22Rv1 (cell line): Measurements from ENCODE around the gene NUFIP1.

Source experiments
- H3K27ac ChIP-seq: fragments of 450-650 bp; 2 replicates; pipeline ENCODE4 v1.5.1; 2017
- ZFX ChIP-seq: fragments of 450-650 bp; IDR thresholded peaks from 2 replicates; pipeline ENCODE4 v1.6.1; 2017; ENCODE audit warnings: antibody characterized with exemption, borderline replicate concordance
- TF ChIP-seq, protein P1 (sequence below): fragments of 450-650 bp; IDR thresholded peaks from 2 replicates; pipeline ENCODE4 v1.5.1; 2017; ENCODE audit warnings: mild to moderate bottlenecking

The NUFIP1 gene

GRCh38 chr13:44895953-44896335 lies 93.3 kb downstream of the NUFIP1 start:
- H3K27ac ChIP-seq: no peak overlapping the region
- TF ChIP-seq, protein P1, sequence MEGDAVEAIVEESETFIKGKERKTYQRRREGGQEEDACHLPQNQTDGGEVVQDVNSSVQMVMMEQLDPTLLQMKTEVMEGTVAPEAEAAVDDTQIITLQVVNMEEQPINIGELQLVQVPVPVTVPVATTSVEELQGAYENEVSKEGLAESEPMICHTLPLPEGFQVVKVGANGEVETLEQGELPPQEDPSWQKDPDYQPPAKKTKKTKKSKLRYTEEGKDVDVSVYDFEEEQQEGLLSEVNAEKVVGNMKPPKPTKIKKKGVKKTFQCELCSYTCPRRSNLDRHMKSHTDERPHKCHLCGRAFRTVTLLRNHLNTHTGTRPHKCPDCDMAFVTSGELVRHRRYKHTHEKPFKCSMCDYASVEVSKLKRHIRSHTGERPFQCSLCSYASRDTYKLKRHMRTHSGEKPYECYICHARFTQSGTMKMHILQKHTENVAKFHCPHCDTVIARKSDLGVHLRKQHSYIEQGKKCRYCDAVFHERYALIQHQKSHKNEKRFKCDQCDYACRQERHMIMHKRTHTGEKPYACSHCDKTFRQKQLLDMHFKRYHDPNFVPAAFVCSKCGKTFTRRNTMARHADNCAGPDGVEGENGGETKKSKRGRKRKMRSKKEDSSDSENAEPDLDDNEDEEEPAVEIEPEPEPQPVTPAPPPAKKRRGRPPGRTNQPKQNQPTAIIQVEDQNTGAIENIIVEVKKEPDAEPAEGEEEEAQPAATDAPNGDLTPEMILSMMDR: no peak
- TF ChIP-seq ZFX: no peak

DNA sequence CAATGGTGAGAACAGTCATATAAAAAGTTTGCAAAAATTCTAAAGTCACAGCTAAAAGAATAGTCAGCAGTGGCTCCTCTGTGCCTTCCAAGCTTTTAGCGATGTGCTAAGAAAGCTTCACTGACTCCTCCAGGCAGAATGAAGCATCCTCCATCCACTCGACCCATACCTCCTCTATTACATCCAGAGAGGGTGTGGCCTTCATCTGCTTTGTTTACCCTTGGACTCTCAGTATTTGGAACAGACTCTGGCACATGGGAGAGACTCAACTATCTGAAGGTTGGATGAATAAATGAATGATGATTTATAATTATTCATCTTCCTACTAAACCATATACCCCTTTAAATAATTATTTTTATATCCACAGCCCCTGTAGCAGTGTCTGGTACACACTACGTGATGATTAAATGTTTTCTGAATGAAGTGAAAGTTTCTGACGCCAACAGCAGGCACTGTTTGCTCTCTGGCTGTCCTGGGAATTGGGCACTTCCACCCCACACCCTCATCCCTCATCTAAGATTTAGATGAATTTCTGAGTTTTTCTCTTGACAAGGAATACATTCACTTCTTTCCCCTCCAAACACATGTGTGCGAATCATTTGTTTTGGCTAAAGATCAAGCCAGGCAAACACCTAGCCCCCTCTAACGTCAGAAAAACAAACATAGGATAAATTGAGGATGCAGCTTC lies 93.9 kb downstream of the NUFIP1 start:
- H3K27ac ChIP-seq: no peak overlapping the region
- TF ChIP-seq ZFX: no peak
- TF ChIP-seq, protein P1: no peak

- H3K27ac ChIP-seq: no peak overlapping the region
- TF ChIP-seq, protein P1: no peak
- TF ChIP-seq ZFX: no peak
Measured at GRCh38 chr13:44894001-44894770, 95.1 kb downstream of the NUFIP1 start.
